Measurements from ENCODE around the gene SYT13. TPM values are rescaled to one million over a fixed set of nuclear protein-coding genes. Genes with fewer than 3 reads are reported as not detected.
"Not testable (repeated sequence)": the region's sequence is repeated elsewhere in the genome, so short reads cannot be mapped to it uniquely, and the experiment has no call there.

SYT13 gene
- total RNA-seq, 4 donors from 2014 or later, result 0.23 to 0.83 (median 0.42) TPM; not detected in 1

- Histone ChIP-seq H3K27ac (replicated peaks in 1 of 4) (no peak overlapping the region), H3K36me3 (no peaks in the 10 kb centered on the region), H3K4me3 (no peak overlapping the region), H3K4me1 (no peaks in the 10 kb centered on the region), H3K9me3 (no peaks in the 10 kb centered on the region), H3K27me3 (no peaks in the 10 kb centered on the region)
- no peak for TF ChIP-seq POLR2AphosphoS5 (IDR thresholded peaks at IDR 0.05)
- TF ChIP-seq POLR2A (IDR thresholded peaks at IDR 0.05; ENCODE audit: low read depth), result no peak
- TF ChIP-seq, protein P1, sequence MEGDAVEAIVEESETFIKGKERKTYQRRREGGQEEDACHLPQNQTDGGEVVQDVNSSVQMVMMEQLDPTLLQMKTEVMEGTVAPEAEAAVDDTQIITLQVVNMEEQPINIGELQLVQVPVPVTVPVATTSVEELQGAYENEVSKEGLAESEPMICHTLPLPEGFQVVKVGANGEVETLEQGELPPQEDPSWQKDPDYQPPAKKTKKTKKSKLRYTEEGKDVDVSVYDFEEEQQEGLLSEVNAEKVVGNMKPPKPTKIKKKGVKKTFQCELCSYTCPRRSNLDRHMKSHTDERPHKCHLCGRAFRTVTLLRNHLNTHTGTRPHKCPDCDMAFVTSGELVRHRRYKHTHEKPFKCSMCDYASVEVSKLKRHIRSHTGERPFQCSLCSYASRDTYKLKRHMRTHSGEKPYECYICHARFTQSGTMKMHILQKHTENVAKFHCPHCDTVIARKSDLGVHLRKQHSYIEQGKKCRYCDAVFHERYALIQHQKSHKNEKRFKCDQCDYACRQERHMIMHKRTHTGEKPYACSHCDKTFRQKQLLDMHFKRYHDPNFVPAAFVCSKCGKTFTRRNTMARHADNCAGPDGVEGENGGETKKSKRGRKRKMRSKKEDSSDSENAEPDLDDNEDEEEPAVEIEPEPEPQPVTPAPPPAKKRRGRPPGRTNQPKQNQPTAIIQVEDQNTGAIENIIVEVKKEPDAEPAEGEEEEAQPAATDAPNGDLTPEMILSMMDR (IDR thresholded peaks at IDR 0.05), result no peak
- no peak for TF ChIP-seq EP300 (IDR thresholded peaks at IDR 0.05)
- intact Hi-C loops (cut with DNase I), result loop anchor here (10.0 kb wide), 1 partner anchor 364 kb away; no protein-coding TSS in a partner anchor
- WGBS, result 59% methylated on average over 6 of the region's 7 CpGs
- peak; percentile 75 for DNase-seq (ENCODE audit: extremely low spot score)
Measured at GRCh38 chr11:45298718-45299117, 12.6 kb upstream of the SYT13 start.

- Histone ChIP-seq H3K4me3 (no peak overlapping the region), H3K4me1 (no peaks in the 10 kb centered on the region), H3K27ac (replicated peaks in 1 of 4) (no peak overlapping the region), H3K36me3 (no peaks in the 10 kb centered on the region), H3K9me3 (no peaks in the 10 kb centered on the region), H3K27me3 (peaks cover 0 to 5% (median 0%) of the 10 kb centered on the region in 4 donors)
- 74% methylated on average over 3 of the region's 3 CpGs for WGBS
- intact Hi-C loops (cut with DNase I), result loop anchor here (10.0 kb wide), 1 partner anchor 361 kb away; no protein-coding TSS in a partner anchor
- peak; percentile 68 for DNase-seq (ENCODE audit: extremely low spot score)
- TF ChIP-seq POLR2A (IDR thresholded peaks at IDR 0.05; ENCODE audit: low read depth), result no peak
- TF ChIP-seq, protein P1 (IDR thresholded peaks at IDR 0.05), result no peak
- TF ChIP-seq POLR2AphosphoS5 (IDR thresholded peaks at IDR 0.05), result no peak
- TF ChIP-seq EP300 (IDR thresholded peaks at IDR 0.05), result no peak
Measured at GRCh38 chr11:45296075-45296474, 9.9 kb upstream of the SYT13 start.

GRCh38 chr11:45294499-45294898 is 8.4 kb upstream of the SYT13 start:
- DNase-seq (ENCODE audit: extremely low spot score), result peak; percentile 47
- no peak overlapping the region for H3K4me3 ChIP-seq
- H3K36me3 ChIP-seq, result no peaks in the 10 kb centered on the region
- H3K27me3 ChIP-seq, result peaks cover 0 to 19% (median 0%) of the 10 kb centered on the region in 4 donors
- TF ChIP-seq POLR2A (IDR thresholded peaks at IDR 0.05; ENCODE audit: low read depth), result no peak
- TF ChIP-seq, protein P1 (IDR thresholded peaks at IDR 0.05), result no peak
- no peak for TF ChIP-seq POLR2AphosphoS5 (IDR thresholded peaks at IDR 0.05)
- no peak for TF ChIP-seq EP300 (IDR thresholded peaks at IDR 0.05)
- no peaks in the 10 kb centered on the region for H3K4me1 ChIP-seq
- intact Hi-C loops (cut with DNase I), result loop anchor here (5.0 to 10.0 kb wide), 3 partner anchors 38 to 360 kb away; no protein-coding TSS in a partner anchor
- H3K27ac ChIP-seq (replicated peaks in 1 of 4), result no peak overlapping the region
- no peaks in the 10 kb centered on the region for H3K9me3 ChIP-seq
- WGBS, result 69% methylated on average over 3 of the region's 4 CpGs

DNA sequence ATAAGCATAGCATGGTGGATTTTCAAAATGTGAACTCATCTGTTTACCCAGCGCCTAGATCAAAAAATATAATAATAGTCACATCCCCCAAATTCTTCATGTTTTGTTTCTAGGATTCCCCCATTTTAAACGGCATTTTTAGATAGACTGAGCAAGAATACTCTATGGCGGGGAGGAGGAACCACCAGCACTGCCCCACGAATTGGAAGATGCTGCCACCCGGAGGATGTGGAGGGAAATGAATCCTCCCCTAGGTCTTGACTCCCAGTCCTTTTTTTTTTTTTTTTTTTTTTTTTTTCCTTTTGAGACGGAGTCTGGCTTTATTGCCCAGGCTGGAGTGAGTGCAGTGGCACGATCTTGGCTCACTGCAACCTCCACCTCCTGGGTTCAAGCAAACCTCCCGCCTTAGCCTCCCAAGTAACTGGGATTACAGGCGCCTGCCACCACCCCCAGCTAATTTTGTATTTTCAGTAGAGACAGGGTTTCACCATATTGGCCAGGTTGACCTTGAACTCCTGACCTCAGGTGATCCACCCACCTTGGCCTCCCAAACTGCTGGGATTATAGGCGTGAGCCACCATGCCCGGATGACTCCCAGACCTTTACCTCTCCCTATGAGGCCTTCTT is 7.5 kb upstream of the SYT13 start:
- H3K27me3 ChIP-seq, result peaks cover 0 to 28% (median 0%) of the 10 kb centered on the region in 4 donors
- WGBS, result 28% methylated on average over 10 of the region's 11 CpGs
- intact Hi-C loops (cut with DNase I), result loop anchor here (1.0 to 10.0 kb wide), 4 partner anchors 39 to 359 kb away; no protein-coding TSS in a partner anchor
- not testable (repeated sequence) for H3K4me3 ChIP-seq; H3K36me3 ChIP-seq; H3K4me1 ChIP-seq; H3K9me3 ChIP-seq; H3K27ac ChIP-seq (replicated peaks in 1 of 4)
- TF ChIP-seq, protein P1 (IDR thresholded peaks at IDR 0.05), result peak; percentile 54 to 65 (median 63)
- peak; percentile 90 for DNase-seq (ENCODE audit: extremely low spot score)

Data from esophagus muscularis mucosa (tissue), 4 donors.